ENCODE results near the gene SH3TC2.
"Not testable (repeated sequence)": the region's sequence is repeated elsewhere in the genome, so short reads cannot be mapped to it uniquely, and the experiment has no call there.

Gene SH3TC2

DNA sequence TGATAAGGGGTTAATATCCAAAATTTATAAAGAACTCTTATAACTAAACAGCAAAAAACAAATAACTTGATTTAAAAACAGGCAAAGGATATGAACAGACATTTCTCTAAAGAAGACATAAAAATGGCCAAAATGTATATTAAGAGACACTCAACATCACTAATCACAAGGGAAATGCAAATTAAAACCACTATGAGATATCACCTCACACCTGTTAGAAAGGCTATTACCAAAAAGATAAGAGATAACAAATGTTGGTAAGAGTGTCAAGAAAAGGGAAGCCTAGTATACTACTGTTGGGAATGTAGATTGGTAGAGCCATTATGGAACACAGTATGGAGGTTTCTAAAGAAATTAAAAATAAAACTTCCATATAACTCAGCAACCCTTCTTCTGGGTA lies 19.4 kb upstream of the SH3TC2 start:
- ChIA-PET POLR2A (no interaction called here), CTCF (no interaction called here)
- DNase-seq (ENCODE audit: extremely low spot score), result no peak
- TF ChIP-seq, protein P1, sequence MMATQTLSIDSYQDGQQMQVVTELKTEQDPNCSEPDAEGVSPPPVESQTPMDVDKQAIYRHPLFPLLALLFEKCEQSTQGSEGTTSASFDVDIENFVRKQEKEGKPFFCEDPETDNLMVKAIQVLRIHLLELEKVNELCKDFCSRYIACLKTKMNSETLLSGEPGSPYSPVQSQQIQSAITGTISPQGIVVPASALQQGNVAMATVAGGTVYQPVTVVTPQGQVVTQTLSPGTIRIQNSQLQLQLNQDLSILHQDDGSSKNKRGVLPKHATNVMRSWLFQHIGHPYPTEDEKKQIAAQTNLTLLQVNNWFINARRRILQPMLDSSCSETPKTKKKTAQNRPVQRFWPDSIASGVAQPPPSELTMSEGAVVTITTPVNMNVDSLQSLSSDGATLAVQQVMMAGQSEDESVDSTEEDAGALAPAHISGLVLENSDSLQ (IDR thresholded peaks at IDR 0.05), result no peak
- TF ChIP-seq FOXK2 (IDR thresholded peaks at IDR 0.05) (no peak), BHLHE40 (IDR thresholded peaks at IDR 0.05; ENCODE audit: borderline replicate concordance) (no peak), LEF1 (IDR thresholded peaks at IDR 0.05; ENCODE audit: borderline replicate concordance) (no peak), FOXA1 (IDR thresholded peaks at IDR 0.05) (no peak), ZNF384 (IDR thresholded peaks at IDR 0.05) (no peak), NFRKB (IDR thresholded peaks at IDR 0.05) (no peak), ELF4 (IDR thresholded peaks at IDR 0.05) (no peak)

DNA sequence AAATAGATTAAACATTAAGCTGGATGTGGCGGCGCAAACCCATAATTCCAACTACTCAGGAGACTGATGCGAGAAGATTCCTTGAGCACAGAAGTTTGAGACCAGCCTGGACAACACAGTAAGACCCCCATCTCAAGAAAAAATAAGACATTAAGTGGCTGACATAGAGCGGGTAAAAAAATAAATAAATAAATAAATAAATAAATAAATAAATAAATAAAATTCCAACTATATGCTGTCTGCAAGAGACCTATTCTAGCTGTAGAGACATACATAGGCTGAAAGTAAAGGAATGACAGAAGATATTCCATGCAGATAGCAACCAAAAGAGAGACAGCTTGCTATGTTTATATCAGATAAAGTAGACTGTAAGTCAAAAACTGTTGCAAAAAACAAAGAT lies 17.4 kb upstream of the SH3TC2 start:
- CTCF ChIA-PET, result no interaction called here
- no peak for DNase-seq (ENCODE audit: extremely low spot score)
- POLR2A ChIA-PET, result no interaction called here
- TF ChIP-seq, protein P1 (IDR thresholded peaks at IDR 0.05), result no peak
- no peak for TF ChIP-seq FOXK2 (IDR thresholded peaks at IDR 0.05)
- TF ChIP-seq BHLHE40 (IDR thresholded peaks at IDR 0.05; ENCODE audit: borderline replicate concordance), result no peak

DNA sequence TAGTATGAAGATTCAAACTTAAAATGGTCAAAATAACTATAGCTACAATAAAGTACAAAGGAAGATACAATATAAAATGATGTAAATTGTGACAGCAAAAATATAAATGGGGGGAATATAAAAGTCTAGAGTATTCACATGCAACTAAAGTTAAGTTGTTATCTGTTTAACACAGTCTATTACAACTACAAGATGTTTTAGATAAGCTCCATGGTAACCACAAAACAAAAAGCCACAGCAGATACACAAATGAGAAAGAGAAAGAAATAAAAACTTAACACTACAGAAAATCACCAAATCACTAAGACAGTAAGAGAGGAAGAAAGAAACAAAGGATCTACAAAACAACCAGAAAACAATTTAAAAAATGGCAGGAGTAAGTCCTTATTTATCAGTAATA lies 17.0 kb upstream of the SH3TC2 start:
- DNase-seq (ENCODE audit: extremely low spot score), result no peak
- ChIA-PET POLR2A (no interaction called here), CTCF (interaction anchor here (0.6 kb wide), 1 partner anchor 191 kb away, joined by 3 read pairs; no protein-coding TSS in a partner anchor)
- TF ChIP-seq CTBP1 (IDR thresholded peaks at IDR 0.05; ENCODE audit: borderline replicate concordance), result no peak

DNA sequence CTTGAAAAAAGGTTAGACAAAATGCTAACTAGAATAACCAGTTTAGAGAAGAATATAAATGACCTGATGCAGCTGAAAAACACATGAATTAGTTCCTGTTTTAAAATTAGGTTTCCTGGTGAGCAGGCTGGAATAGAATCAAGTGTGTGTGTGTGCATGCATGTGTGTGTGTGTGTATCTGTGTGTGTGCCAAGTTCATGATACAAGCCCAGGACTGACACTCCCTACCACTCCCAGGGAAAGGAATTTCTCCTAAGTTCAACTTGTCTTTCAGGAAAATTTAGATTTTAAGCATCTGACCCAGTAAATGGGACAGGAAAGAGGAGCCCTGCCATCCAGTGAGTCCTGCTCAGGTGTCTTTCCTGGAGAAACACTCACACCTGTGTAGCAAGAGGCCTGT lies 11.2 kb upstream of the SH3TC2 start:
- DNase-seq (ENCODE audit: extremely low spot score); POLR2A ChIA-PET: not testable (repeated sequence)
- CTCF ChIA-PET, result interaction anchor here (1.2 kb wide), 1 partner anchor 41 kb away, joined by 3 read pairs; no protein-coding TSS in a partner anchor

DNA sequence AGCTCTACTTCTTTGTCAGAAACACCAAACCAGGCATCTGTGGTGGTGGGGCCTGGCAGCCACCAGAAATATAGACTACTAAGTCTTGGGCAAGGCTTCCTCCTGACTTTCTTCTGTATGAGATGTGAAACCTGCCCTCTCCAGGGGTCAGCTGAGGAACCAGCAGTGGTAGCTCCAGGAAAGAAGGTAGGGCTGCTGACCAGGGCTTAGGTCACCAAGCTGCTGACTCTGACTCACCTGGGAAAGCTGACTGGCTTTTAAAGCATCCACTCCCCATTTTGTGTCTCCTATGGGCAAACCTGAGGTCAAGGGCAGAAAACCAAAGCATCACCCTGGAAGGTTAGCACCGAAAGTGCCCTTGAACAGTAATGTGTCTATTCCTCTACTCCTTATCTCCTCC lies 10.4 kb upstream of the SH3TC2 start:
- ChIA-PET CTCF (interaction anchor here (1.2 kb wide), 1 partner anchor 42 kb away, joined by 3 read pairs; no protein-coding TSS in a partner anchor), POLR2A (no interaction called here)
- DNase-seq (ENCODE audit: extremely low spot score), result no peak
- TF ChIP-seq FOXK2 (IDR thresholded peaks at IDR 0.05) (no peak), LEF1 (IDR thresholded peaks at IDR 0.05; ENCODE audit: borderline replicate concordance) (no peak), FOXM1 (IDR thresholded peaks at IDR 0.05; ENCODE audit: borderline replicate concordance) (no peak), SP1 (IDR thresholded peaks at IDR 0.05) (no peak), ARNT (IDR thresholded peaks at IDR 0.05) (no peak), CTBP1 (IDR thresholded peaks at IDR 0.05; ENCODE audit: borderline replicate concordance) (no peak), ZNF384 (IDR thresholded peaks at IDR 0.05) (no peak), HDGF (IDR thresholded peaks at IDR 0.05; ENCODE audit: borderline replicate concordance) (no peak), BHLHE40 (IDR thresholded peaks at IDR 0.05; ENCODE audit: borderline replicate concordance) (no peak)
- TF ChIP-seq, protein P1 (IDR thresholded peaks at IDR 0.05), result no peak

DNA sequence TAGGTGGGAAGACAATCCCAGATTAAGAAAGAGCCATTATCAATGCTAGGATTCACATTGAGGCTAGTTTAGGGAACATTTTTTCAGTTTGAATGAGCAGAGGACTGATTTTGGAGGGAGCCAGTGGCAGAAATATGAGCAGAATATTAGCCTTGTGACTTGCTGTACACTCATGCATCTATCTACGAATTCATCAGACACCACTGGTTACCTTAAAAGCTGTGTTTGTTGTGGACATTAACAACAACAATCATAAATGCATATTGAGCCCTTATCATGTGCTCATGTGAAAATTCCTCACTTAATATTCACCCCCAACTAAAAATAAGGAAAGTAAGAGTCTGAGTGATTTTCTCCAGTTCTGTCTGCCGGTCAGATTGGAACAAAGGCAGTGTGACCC lies 9.9 kb upstream of the SH3TC2 start:
- DNase-seq (ENCODE audit: extremely low spot score), result no peak
- TF ChIP-seq FOXK2 (IDR thresholded peaks at IDR 0.05) (no peak), TARDBP (IDR thresholded peaks at IDR 0.05) (no peak), NFRKB (IDR thresholded peaks at IDR 0.05) (no peak), SP1 (IDR thresholded peaks at IDR 0.05) (no peak), CTBP1 (IDR thresholded peaks at IDR 0.05; ENCODE audit: borderline replicate concordance) (no peak), FOXA1 (IDR thresholded peaks at IDR 0.05) (no peak), LEF1 (IDR thresholded peaks at IDR 0.05; ENCODE audit: borderline replicate concordance) (no peak)
- ChIA-PET CTCF (interaction anchor here (1.2 kb wide), 1 partner anchor 42 kb away, joined by 3 read pairs; no protein-coding TSS in a partner anchor), POLR2A (no interaction called here)

DNA sequence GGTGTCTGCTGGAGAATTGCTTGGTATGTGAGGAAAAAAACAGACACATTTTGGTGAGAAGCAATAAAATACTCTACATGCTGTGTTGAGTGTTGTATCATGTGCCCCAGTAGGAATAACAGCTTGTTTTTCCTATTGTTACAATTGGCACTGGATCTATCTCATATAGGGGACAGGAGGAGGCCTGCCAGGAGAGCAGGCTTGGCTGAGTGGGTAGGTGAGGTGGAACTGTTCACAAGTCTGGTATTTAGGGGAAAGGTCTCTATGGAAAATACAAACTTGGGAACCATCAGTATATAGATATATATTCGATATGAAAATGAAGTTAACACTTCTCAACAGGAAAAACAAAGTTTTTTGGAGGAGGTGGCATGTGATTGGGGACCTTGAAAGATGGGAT lies 9.5 kb upstream of the SH3TC2 start:
- CTCF ChIA-PET, result no interaction called here
- no peak for DNase-seq (ENCODE audit: extremely low spot score)
- POLR2A ChIA-PET, result no interaction called here
- no peak for TF ChIP-seq HDGF (IDR thresholded peaks at IDR 0.05; ENCODE audit: borderline replicate concordance)

DNA sequence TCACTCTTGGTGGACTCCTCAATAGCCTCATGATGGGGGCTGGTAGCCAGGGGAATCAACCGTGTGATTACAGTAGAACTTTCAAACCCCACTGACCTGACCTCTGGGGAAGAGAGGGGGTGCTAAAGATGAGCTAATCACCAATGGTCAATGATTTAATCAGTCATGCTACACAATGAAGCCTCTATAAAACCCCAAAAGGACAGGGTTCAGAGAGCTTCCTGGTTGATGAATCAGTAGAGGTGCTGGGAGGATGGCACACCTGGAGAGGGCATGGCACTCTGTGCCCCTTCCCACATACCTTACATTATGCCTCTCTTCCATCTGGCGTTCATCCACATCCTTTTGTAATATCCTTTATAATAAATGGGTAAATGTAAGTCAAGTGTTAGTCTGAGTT lies 8.9 kb upstream of the SH3TC2 start:
- TF ChIP-seq FOXM1 (IDR thresholded peaks at IDR 0.05; ENCODE audit: borderline replicate concordance) (no peak), TARDBP (IDR thresholded peaks at IDR 0.05) (no peak), SUZ12 (IDR thresholded peaks at IDR 0.05) (no peak), FOXK2 (IDR thresholded peaks at IDR 0.05) (no peak), ELF4 (IDR thresholded peaks at IDR 0.05) (no peak), SP1 (IDR thresholded peaks at IDR 0.05) (no peak), FOXA1 (IDR thresholded peaks at IDR 0.05) (no peak), ARNT (IDR thresholded peaks at IDR 0.05) (no peak), NFRKB (IDR thresholded peaks at IDR 0.05) (no peak), LEF1 (IDR thresholded peaks at IDR 0.05; ENCODE audit: borderline replicate concordance) (no peak), ZNF384 (IDR thresholded peaks at IDR 0.05) (no peak), BHLHE40 (IDR thresholded peaks at IDR 0.05; ENCODE audit: borderline replicate concordance) (no peak), CTBP1 (IDR thresholded peaks at IDR 0.05; ENCODE audit: borderline replicate concordance) (no peak), L3MBTL2 (conservative IDR thresholded peaks at IDR 0.05) (no peak), HDGF (IDR thresholded peaks at IDR 0.05; ENCODE audit: borderline replicate concordance) (no peak)
- TF ChIP-seq, protein P1 (IDR thresholded peaks at IDR 0.05), result no peak
- POLR2A ChIA-PET, result no interaction called here
- CTCF ChIA-PET, result interaction anchor here (0.6 kb wide), 2 partner anchors 173 to 224 kb away, joined by 3 to 5 read pairs; no protein-coding TSS in a partner anchor
- no peak for DNase-seq (ENCODE audit: extremely low spot score)

All from HEK293T (cell line).